Stimulated activated CD8-positive, alpha-beta memory T cell treated with anti-CD3 and anti-CD28 coated beads, Interleukin-7, amount 100 ng/mL, for 4 hours (primary cell): ENCODE measurements around the gene EFNA5.

Experiments used
- DNase-seq, 2 donors: peaks; one replicate each; pipeline ENCODE4 v3.0.0-alpha.2; 2020; ENCODE audit warnings: low read depth in 2 of 2

EFNA5 gene

GRCh38 chr5:107670932-107671741 is at the start of gene EFNA5:
Gene EFNA5, minus strand, starts transcription at chr5:107670937.
- no peak for DNase-seq

GRCh38 chr5:107719034-107719606 is 48.4 kb upstream of the EFNA5 start:
- no peak for DNase-seq

GRCh38 chr5:107717816-107718215 is 47.1 kb upstream of the EFNA5 start:
- DNase-seq: no peak

- no peak for DNase-seq
Observed at GRCh38 chr5:107713228-107713627, 42.5 kb upstream of the EFNA5 start.

DNA sequence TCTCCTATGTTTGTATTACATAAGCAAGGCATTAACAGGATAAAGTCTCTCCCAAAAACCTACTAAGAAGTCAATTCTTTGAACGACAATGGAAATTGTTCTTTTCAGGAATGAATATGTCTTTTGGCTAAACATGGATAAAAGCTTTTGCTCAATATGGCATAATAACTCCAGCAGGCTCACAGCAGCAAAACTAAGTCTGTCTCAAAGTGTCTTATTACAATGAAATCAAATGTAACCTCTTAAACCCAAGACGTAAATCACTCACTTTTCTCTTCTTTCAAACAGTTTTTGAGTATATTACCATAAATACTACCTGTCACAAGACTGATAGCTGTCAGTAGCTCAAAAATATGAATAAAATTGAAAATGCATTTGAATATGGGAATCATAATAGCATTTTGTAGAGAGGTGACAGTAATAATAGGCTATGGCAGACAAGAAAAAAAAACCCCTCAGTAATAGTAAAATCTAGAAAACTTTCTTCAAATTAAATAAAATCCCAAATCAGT is 41.7 kb upstream of the EFNA5 start:
- no peak for DNase-seq

DNA sequence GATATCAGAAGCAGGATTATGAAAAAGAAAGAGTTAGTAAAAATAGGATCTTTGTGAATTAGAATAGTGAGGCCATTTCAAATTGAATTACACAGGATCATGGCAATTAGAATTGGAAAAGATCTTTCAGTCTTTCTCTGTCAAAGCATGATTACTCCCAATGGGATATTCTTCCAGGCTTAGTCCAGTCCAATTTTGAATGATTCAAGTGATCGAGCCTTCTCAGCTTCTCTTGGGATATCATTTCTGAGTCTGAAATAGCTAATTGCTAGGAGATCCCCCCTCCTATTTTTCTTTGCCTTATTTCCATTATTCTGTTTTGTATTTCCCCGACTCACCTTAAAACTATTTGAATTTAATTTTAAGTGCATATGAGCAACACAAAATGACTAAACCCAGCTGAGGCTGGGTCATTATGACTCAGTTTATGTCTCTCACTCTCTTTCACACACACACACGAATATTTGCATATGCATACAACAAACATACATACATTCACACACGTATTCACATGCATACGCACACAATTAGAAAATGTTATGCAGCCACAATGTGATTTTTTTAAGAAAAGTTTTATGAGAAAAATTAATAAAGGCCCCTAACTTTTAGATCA is 34.8 kb upstream of the EFNA5 start:
- DNase-seq: no peak

- DNase-seq: no peak
Observed at GRCh38 chr5:107704681-107705401, 34.1 kb upstream of the EFNA5 start.

GRCh38 chr5:107700481-107700880 is 29.7 kb upstream of the EFNA5 start:
- no peak for DNase-seq

DNA sequence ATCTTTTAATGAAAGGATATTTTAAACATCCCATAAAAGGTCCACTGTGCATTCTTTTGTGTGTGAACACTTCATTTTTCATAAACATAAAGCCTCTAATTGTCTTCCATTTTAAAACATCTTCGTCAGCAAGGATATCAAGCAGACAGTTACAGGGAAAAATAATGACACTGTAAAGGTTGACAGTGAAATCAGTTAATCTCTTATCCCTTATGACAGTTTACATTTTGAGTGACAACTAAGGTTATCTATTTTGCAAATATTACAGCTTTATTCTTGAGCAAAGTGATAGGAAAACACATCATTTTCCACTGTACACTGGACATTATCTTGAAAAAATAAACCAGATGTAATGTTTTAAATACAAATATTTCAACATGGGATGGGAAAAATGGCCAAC is 28.7 kb upstream of the EFNA5 start:
- no peak for DNase-seq

GRCh38 chr5:107698286-107698685 is 27.5 kb upstream of the EFNA5 start:
- DNase-seq: no peak

GRCh38 chr5:107696498-107696897 is 25.8 kb upstream of the EFNA5 start:
- DNase-seq: no peak

DNA sequence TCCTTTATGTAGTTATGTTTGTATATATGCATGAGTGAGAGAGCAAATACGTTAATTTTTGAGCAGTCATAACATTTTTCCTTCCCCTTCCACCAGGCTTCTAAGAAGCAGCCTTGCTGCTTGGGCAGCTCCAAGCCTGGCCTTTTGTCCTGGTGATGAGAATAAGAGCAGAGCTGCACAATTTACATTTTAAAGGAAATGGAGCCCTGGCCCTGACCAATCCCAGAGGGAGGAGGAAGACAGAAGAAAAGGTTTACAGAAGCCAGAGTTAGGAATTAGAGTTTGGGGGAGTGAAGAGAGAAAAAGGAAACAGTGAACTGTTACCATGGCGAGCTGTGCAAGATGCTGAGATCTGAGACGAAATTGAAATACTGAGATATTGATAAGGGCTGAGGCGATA is 25.3 kb upstream of the EFNA5 start:
- DNase-seq: no peak

DNA sequence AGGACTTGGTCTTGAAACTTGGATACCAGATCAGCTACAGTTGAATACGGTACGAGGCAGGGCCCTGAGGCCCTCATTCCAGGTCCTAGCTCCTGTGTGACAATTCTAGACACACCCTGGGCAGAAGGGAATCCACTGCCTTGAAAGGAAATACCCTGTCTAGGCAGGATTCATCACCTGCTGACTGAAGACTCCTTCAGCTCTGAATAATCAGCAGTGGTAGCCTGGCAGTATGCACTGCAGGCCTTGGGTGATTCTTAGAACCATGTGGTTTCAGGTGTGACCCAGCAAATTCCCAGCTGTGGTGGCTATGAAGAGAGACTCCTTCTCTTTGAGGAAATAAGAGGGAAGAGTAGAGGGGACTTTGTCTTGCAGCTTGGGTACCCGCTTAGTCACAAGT is 17.2 kb upstream of the EFNA5 start:
- DNase-seq: no peak

GRCh38 chr5:107687404-107687803 is 16.7 kb upstream of the EFNA5 start:
- DNase-seq: no peak

DNA sequence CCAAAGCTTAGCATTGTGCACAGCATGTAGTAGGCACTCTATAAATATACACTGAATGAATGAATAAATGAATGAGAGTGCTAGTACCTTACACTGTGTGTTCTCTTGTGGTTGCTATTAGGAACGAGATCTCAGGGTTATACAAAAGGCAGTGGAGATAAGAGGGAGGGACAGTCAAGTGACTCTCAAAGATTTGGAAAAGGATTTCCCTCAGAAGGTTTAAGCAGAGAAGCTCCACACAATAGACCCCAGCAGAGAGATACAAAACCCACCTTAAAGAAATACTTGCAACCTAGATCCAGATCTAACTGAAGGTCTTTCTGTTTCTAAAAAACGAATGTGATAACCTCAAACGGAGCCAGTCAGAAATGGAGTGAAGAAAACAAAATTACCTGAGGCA is 11.8 kb upstream of the EFNA5 start:
- no peak for DNase-seq

DNA sequence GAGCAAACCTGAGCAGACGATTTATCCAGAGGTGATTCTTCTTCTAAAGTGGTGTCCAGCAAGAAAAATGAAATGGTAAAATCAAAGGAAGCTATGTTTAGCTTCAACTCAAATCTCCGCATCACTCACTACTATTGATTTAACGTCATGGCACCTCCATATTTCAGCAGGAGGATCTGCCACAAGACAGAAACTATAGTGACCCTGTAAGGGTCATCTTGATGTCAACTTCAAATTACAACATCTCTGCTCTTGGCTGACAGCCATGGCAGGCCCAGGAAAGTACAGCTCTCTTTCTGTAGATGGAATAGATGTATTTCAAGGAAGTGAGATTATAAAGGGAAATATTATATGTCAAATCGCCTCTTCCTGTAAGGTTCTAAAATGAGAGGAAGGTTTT is 10.1 kb upstream of the EFNA5 start:
- DNase-seq: no peak

- no peak for DNase-seq
Observed at GRCh38 chr5:107680099-107680498, 9.4 kb upstream of the EFNA5 start.

- DNase-seq: no peak
Observed at GRCh38 chr5:107676702-107677101, 6.0 kb upstream of the EFNA5 start.

GRCh38 chr5:107675201-107675600 is 4.5 kb upstream of the EFNA5 start:
- no peak for DNase-seq

GRCh38 chr5:107674655-107675054 is 3.9 kb upstream of the EFNA5 start:
- no peak for DNase-seq

GRCh38 chr5:107673368-107674136 is 2.8 kb upstream of the EFNA5 start:
- DNase-seq: peak; percentile 43 to 59

GRCh38 chr5:107673039-107673367 is 2.3 kb upstream of the EFNA5 start:
- no peak for DNase-seq
